GM19193 (cell line): ENCODE data around the gene SMPD3.

ENCODE experiments used
- POLR2A ChIP-seq: IDR thresholded peaks from 4 replicates; pipeline ENCODE4 v1.6.1; 2011; ENCODE audit not compliant: insufficient read depth, insufficient read length; ENCODE audit errors: extremely low read depth

SMPD3 gene

GRCh38 chr16:68331879-68332410 lies 116.4 kb downstream of the SMPD3 start:
- no peak for TF ChIP-seq POLR2A

- no peak for TF ChIP-seq POLR2A
These were observed 119.4 kb downstream of the SMPD3 start for GRCh38 chr16:68328860-68329390.

GRCh38 chr16:68328151-68328859 lies 120.0 kb downstream of the SMPD3 start:
- peak; percentile 25 for TF ChIP-seq POLR2A

GRCh38 chr16:68324780-68325357 lies 123.4 kb downstream of the SMPD3 start:
- TF ChIP-seq POLR2A, result no peak

- no peak for TF ChIP-seq POLR2A
These were observed 124.0 kb downstream of the SMPD3 start for GRCh38 chr16:68324336-68324735.

GRCh38 chr16:68319185-68319908 lies 129.0 kb downstream of the SMPD3 start:
- TF ChIP-seq POLR2A, result no peak

- TF ChIP-seq POLR2A, result no peak
These were observed 135.2 kb downstream of the SMPD3 start for GRCh38 chr16:68313116-68313515.

- peak; percentile 96 for TF ChIP-seq POLR2A
These were observed 137.4 kb downstream of the SMPD3 start, which contains the start of the genes PRMT7 and SLC7A6OS for GRCh38 chr16:68310774-68311511. TSS of gene PRMT7 (plus strand) at chr16:68311019. CDS start at chr16:68315980, 4,961 bp downstream. TSS of gene SLC7A6OS (minus strand) at chr16:68310946. CDS start at chr16:68310926, 20 bp downstream.

- TF ChIP-seq POLR2A, result no peak
These were observed 137.9 kb downstream of the SMPD3 start for GRCh38 chr16:68310437-68310773.

- TF ChIP-seq POLR2A, result no peak
These were observed 138.5 kb downstream of the SMPD3 start for GRCh38 chr16:68309799-68310198.
